CD4-positive, alpha-beta T cell treated with Interleukin-6 for 4 hours (primary cell): ENCODE measurements around the gene JPH3.

ENCODE experiments used
- DNase-seq: peaks from one replicate; pipeline ENCODE4 v3.0.0-alpha.2; 2020; ENCODE audit warnings: mixed read lengths

Gene JPH3

DNA sequence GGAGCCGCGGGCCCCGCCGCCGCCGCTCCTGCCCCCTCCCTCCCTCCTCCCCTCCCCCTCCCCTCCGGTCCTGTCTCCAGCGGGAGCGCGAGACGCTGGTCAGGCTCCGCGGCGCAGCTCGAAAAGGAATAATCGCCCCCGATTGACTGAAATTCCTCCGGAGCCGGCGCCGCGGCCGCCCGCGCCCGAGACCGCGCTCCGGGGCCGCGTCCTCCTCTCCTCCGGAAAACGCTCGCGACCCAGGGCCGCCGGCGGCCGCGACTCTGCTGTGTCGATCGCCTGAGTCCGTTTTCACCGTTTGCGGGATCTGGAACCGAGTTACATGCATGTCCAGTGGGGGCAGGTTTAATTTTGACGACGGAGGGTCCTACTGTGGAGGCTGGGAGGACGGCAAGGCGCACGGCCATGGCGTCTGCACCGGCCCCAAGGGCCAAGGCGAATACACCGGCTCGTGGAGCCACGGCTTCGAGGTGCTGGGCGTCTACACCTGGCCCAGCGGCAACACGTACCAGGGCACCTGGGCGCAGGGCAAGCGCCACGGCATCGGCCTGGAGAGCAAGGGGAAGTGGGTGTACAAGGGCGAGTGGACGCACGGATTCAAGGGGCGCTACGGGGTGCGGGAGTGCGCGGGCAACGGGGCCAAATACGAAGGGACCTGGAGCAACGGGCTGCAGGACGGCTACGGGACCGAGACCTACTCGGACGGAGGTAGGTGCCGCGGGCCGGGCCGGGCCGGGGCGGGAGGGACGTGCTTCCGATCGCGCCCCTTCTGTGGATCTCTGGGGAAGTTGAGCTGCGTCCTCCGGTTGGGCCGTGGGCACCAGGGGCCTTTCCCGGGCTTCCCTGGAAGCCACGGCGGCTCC is 744 bp downstream of the JPH3 start:
- DNase-seq, result no peak

DNA sequence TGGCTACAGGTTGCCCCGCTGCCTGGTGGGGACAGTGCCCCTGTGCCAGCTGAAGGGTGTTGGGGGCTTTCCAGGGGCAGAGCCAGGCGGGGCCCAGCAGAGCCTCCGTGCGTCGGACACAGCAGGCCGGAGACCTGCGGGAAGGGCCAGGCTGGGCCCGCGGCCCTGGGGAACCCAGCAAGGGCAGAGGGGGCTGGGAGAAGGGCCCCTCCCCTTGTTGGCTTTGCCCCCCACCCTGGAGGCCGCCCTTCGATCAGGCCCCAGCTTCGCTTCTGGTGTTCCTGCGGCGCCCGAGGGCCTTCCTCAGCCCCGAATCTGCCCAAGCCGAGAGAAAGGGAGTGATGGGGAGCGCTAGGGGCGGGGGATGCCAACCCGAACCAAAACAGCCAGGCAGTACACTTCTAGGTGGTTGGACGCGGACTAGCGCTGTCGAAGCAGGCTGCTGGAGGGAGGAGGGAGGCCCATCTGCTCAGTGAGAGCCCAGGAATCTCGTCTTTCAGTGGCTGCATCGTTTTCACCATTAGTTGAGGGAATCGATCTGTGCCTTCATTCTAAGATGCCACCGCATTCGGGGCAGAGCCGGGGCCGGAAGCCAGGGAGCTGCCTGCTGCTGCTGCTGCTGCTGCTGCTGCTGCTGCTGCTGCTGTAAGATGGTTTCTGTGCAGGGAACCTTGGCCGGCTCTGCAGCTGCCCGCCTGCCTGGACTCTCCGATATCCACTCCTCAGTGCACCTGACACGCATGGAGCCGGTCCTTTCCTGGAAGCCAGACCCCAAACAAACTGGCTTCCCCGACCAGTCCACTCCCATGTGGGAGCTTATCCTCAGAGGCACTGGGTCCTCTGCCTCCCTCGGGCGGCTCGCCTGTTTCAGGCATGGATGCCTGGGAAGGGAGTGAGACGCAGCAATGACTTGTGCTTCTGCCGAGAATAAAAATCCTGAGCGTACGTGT is 1.7 kb downstream of the JPH3 start:
- DNase-seq, result no peak

DNA sequence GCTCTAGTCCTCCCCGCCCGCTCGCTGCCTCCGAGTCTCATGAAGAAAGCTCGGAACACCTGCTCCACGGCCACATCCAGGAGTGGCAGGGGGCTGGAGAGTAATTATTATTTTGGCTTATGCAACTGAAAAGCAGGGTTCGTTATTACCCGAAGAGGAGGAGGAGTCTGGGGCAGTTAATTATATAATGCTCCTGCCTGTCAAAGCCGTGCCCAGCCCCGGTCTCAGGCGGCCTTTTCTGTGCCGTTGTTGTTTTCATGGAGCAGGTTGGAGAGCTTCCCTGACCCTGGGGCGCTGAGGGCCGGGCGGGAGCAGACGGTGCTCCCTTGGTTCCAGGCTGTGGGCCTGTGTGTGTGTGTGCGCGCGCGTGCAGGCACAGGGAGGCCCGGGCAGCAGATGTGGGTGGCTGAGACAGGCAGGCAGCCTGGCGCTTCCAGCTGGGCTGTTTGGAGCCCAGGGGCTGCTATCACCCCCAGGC is 2.4 kb downstream of the JPH3 start:
- no peak for DNase-seq

DNA sequence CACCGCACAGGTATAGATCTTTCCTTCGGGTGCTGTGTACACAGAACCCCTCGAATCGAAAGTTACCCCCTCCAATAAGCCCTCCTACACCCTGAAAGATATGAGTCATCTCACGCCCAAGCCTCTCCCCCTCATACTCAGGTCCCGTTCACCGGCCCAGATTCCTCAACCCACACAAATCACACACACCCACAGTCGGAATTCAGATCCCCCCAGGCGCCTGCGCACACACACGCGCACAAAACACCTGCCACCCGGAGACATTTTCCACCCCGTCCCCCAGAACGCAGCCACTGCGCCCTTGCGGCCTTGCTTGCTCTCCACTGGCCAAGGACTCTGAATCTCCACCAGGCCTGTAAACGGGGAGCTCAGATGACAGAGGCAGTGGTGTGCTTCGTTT is 4.9 kb downstream of the JPH3 start:
- DNase-seq, result no peak

DNA sequence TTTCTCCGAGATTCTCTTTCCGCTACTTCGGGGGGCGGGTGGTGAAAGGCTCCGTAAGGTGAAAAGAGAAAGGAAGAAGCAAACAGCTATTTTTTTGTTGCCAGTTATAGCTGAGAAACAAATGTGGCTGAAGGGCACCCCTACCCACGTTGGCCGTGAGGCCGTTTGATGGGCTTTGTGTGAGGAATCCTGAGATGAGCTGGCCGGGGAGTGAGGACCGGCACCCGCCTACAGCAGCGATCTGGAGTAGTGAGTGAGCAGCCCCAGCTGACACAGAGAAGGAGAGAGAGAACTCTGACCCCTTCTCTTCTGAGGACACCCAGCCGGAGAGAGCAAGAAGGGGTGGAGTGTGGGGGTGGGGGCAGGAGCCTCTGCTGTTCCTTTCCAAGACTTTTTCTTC is 5.6 kb downstream of the JPH3 start:
- no peak for DNase-seq

DNA sequence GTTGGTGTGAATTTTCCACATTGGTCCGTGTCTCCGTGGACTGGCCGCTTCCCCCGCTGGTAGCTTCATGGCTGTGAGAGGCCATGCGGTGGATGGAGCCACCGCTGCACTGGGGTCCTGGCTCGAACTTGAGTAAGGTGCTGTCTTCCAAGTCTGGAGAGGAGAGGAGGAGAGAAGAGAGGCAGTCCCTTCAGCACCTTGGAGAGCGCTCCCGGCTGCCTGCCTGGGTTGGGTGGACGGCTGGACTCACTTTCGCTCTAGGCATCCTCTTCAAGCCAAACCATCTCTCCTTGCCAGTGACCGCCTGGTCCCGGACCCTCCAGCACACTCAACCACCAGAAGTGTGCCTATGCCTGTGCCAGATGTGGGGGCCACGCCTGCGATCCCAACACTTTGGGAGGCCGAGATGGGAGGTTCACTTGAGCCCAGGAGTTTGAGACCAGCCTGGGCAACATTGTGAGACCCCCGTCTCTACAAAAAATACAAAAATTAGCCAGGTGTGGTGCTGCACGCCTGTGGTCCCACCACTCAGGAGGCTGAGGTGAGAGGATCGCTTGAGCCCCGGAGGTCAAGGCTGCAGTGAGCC is 6.2 kb downstream of the JPH3 start:
- peak; percentile 31 for DNase-seq

DNA sequence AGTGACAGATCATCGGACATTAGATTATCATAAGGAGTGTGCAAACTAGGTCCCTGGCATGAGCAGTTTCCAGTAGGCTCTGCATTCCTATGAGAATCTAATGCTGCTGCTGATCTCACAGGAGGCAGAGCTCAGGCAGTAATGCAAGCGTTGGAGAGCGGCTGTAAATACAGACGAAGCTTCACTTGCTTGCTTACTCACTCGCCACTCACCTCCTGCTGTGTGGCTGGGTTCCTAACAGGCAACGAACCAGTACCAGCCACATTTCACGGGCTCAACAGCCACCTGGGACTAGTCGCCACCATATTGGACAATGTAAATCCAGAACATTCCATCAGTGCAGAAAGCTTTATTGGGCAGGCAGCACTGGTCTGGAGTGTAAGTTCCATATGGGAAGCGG is 7.7 kb downstream of the JPH3 start:
- DNase-seq, result no peak

DNA sequence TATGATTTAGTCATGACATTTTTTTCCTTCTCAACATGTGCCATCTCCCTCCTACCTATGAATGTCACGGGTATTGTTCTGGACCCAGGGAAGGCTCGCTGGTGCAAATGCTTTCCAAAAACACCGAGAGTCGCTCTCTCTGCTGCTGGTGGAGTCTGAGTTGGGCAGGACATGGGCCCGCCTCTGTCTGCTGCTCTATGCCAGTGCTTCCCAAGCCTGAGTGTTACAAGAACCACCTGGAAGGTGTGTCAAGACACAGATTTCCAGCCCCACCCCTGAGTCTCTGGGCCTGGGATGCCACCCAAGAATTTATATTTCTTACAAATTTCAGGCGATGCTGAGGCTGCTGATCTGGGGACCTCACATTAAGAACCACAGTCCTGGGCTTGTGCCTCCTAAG is 9.1 kb downstream of the JPH3 start:
- DNase-seq, result no peak

DNA sequence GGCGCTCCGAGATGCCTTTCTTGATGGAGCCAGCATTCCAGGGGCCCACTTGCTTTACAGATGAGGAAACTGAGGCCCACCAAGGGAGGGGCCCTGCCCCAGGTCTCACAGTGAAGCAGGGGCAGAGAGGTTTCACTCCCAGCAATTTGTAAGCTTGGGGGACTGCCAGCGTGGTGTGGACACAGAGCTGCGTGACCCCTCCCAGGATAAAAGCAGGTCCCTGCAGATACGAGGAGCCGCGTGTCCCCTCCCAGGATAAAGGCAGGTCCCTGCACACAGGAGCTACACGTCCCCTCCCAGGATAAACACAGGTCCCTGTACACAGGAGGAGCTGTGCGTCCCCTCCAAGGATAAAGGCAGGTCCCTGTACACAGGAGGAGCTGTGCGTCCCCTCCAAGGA is 11.7 kb downstream of the JPH3 start:
- DNase-seq, result no peak

DNA sequence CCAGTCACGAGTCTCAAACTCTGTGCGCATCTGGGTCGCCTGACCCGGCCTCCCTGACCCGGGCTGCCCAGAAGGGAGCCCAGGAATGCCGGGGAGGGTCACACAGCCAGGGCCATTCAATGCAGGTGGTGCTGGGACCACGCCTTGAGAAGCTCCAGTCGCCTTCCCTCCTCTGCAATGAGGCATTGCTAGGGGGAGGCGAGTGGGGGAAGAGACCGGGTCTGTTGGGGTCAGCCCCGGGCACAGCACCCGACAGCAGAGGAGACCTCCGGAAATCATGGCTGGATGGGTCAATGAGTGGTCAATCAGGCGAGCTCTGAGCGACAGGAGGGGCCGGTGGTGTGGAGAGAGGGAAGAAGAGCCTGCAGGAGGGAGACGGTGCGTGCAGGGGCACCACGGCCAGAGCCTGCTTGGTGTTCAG is 13.3 kb downstream of the JPH3 start:
- no peak for DNase-seq

DNA sequence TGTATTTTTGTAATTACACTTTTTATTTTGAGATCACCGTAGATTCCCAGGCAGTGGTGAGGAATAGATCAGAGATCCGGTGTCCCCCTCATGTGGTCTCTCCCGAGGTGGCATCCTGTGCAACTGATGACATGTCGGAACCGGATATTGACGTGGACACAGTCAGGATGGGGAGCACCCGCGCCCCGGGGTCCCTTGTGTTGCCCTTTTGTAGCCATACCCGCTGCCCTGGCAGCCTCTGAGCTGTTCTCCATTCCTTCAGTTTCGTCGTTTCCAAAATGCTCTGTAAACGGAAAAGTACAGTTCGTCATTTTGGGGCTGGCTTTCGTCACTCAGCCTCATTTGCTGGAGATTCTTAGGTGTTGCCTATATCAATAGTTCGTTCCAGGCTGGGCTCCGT is 14.2 kb downstream of the JPH3 start:
- DNase-seq, result no peak

DNA sequence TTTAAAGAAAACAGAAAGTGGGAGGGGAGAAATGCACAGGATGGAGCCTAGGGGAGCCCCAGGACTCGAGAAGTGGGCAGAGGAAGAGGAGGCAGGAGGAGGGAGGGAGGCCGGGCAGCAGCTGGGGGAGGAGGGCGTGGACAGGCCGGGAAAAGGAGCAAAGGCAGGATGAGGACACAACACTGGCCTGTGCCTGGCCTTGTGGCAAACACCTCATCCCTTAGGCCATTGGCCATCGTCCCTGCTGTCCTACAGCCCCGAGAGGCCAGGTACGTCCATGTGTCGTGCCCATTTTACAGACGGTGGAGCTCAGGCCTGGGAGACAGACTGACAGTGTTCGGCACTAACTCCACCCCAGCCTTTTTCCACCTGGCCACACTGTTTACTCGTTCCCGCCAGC is 15.9 kb downstream of the JPH3 start:
- DNase-seq, result no peak

DNA sequence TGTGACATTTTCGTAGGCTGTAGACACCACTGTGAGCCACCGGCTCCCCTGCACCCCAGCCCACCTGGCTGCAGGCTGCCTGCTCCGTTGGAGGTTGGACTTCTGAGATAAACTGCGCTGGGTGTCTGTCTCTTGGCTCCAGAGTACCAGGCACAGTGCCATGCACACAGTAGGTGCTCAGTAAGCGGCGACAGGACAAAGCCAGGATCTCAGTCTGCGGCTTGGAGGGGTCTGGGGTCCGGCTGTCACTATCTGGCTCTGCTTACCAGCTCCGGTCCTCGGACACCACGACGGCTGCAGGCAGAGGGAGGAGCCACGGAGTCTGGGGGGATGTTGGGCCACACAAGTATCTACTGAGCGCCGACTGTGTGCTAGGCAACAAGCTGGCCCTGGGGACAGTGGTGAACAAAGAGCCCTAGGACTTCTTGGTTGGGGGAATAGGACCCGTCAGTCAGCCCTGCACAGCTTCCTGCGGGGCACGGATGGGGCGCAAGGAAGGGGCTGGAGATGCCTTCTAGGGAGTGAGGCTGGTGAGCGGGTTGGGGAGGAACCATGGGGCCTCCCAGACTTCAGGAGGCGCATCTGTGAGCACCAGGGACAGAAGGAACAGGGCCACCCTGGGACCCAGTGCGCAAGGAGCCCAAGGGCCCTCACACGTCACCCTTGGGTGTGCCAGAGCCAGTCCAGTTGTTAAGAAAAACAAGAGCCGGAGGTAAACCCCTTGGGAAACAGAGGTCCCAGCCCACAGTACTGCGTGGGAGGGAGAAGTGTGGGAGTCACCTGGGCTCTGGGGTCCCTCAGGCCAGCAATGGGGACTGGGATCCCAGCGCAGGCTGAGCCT is 17.3 kb downstream of the JPH3 start:
- no peak for DNase-seq

DNA sequence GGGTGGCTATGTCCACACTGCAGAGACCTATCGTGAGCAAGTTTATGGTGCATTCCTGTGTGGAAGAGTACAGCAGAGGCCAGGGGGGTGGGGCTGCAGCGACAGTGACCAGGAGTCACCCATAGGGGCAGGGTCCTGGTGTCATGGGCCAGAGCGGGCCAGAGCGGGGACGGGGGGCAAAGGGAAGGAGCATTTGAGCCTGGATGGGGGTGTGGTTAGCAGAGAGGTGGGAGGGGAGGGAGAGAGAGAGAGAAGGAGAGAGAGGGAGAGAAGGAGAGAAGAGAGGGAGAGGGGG is 17.8 kb downstream of the JPH3 start:
- DNase-seq, result no peak

DNA sequence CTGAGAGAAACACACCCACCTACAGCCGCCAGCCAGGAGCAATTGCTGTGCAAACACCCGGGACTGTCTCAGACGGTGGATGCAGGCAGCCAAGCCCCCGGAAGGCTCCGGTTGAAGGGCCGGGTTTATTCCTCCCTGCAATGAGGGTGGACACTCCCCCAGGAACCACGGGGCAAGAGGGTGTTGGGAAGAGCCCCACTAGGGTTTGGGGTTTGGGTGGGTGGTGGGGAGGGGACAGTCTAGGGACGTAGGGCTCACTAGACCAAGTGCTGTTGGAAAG is 19.2 kb downstream of the JPH3 start:
- no peak for DNase-seq

DNA sequence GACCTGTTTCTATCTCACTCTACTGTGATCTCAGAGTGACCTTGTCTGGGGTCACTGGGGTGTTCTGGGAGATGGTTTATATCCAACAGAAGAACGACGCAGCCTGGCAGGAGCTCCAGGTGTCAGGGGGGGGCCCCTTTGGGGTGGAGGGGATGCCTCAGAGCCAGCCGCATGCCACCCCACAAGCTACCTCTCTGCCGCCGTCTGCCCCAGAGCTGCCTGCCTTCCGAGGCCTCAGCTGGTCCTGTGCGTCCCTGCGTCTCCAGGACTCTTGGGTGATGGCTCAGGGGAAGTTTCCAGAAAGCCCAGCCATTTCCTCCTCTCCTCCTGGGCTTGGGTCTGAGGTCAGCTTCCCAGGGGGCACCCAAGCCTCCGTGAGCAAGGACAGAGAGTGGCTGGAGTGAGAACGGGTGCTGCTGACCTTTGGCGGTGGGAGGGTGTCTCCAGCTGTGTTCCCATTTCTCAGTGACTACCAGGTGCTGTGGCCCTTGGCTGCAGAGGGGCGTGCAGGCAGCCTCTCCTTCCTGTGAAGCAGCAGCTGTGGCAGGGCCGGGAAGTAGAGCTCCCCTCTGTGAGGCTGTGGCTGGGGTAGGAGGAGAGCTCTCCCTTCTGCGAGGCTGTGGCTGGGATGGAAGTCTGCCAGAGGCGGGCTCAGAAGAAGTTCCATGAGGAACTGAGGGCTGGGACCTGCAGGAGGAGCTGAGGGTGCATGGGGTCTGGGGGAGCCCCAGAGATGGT is 19.8 kb downstream of the JPH3 start:
- DNase-seq, result no peak

DNA sequence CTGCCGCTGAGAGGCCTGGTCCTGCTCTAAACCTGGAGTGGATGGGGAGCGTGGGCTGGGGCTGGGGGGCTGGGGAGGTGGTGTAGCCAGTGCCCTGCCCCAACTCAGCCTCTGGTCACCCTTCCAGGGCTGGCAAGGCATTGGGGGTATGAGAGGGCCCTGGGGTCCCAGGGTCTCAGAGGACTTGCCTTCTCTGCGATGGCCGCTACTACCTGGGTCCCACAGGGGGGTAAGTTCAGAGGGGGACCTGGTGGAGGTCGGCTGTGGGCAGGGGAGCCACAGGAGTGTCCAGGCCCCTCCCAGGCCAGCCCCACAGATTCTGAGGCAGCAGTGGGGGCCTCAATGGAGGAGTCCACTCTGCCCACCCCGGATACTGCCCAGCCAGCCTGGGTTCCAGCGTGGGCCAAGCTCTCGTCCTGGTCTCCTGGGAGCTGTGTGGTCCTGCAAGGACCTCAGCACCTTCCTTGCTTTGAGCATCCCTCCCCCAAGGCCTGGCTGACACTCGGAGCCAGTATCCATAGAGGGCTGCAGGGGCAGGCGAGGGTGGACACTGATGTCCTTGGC is 20.5 kb downstream of the JPH3 start:
- no peak for DNase-seq

DNA sequence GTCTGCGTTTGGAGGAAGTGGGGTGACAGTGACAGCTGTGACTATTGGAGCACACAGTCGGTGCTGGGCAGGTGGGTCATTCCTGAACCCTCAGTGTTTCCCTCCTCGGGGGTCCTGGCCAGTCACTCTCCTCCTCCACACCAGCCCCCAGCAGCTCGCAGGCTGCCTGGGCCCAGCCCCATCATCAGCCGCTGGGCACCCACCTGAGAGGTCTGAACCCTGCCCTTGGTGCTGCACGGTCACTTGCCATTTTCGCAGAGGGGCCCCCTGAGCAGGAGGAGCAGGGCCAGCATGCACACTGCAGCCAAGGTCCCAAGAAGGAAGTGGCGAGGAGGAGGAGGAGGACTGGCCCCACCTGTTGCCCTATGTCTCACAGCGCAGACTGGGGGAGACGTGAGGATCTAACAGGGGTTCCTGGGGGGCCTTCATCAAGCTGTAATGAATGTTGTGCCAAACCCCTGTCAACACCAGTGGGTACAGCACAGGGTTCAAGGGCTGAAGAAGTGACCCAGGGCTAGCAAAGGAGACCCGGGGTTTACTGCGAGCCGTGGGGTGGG is 23.0 kb downstream of the JPH3 start:
- no peak for DNase-seq

DNA sequence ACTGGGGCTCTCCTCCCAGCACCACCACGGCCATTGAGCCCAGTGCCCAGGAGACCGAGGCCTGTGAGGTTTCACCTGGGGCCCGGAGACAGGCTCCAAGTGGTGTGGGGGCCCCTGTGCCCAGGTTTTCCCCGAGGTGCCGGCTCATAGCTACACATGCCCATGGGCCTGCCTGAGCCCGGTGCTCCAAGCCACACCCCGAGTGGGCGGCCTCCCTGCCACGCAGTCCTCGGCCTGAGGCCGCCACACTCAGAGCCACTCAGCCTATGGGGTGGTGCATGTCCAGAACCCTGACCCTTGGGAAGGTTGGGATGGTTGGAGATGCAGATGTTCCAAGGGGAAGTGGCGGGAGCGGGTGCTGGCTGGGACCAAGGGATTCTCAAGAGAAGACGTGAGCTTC is 24.1 kb downstream of the JPH3 start:
- no peak for DNase-seq

DNA sequence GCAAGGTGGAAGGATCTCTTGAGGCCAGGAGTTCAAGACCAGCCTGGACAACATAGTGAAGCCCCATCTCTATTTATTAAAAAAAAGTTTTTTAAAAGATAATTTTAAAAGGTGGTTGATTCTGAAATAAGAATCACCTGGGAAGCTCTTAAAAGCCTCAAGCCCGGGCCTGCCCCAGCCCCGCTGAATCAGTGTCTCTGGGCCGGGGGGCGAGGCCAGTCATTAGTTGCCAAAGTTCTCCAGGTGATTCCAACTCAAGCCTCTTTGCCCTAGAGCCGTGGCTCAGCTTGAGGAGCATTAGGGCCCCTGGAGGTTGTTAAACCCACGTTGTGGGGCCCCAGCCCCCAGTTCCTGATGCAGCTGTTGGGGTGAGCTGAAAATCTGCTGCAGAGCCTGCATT is 24.6 kb downstream of the JPH3 start:
- no peak for DNase-seq

DNA sequence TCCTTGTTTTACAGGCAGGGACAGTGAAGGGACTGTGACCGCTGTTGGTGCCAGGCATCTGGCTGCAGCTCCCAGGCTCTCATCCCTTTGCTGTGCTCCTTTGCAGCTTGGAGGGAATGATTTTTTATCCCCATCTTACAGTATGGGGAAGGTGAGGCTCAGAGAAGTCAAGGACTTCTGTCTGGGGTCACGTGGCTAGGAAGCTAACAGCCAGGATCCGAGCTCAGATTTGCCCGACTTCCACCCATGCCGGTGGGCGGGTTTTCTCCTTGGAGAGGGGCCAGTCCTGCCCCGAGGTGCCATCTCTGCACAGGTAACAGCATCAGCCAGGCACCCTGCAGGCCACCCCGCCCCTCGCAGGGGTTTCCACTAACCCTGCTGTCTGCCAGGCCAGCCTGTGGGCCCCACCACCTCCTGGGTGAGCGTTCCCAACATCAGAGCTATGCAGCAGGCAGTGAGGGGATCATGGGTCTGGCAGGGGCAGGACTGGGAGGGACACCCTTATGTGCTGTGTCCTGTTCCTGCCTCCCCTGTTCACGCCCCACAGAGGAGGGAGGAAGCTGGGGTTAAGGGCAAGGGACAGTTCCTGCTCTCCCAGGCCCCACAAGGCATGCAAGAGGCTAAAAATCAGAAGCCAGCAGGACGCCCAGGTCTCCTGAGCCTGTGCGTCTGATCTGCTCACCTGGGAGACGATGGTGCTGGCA is 25.4 kb downstream of the JPH3 start:
- DNase-seq, result no peak
